ENCODE measurements around the gene SLC2A9.

SLC2A9 gene

GRCh38 chr4:10018818-10019461, 2.4 kb downstream of the SLC2A9 start:
- POLR2A ChIA-PET: no interaction called here
- peak; percentile 96 for DNase-seq (ENCODE audit: extremely low spot score)
- CTCF ChIA-PET: interaction anchor here (0.7 to 2.6 kb wide), 16 partner anchors 8 to 486 kb away, joined by 3 to 22 read pairs (median 4); no protein-coding TSS in a partner anchor
- peak; percentile 100 for TF ChIP-seq CTCF (IDR thresholded peaks at IDR 0.05; ENCODE audit: control extremely low read depth, extremely low read depth, low read depth, missing control alignments)

GRCh38 chr4:10017037-10017893, 4.0 kb downstream of the SLC2A9 start:
- ChIA-PET POLR2A (no interaction called here), CTCF (interaction anchor here (0.8 to 5.9 kb wide), 10 partner anchors 10 to 485 kb away, joined by 3 to 162 read pairs (median 44); no protein-coding TSS in a partner anchor)
- DNase-seq (ENCODE audit: extremely low spot score): no peak
- no peak for TF ChIP-seq CTCF (IDR thresholded peaks at IDR 0.05; ENCODE audit: control extremely low read depth, extremely low read depth, low read depth, missing control alignments)

GRCh38 chr4:10016169-10016568, 5.1 kb downstream of the SLC2A9 start:
- no peak for DNase-seq (ENCODE audit: extremely low spot score)
- POLR2A ChIA-PET: no interaction called here
- TF ChIP-seq CTCF (IDR thresholded peaks at IDR 0.05; ENCODE audit: control extremely low read depth, extremely low read depth, low read depth, missing control alignments): no peak
- CTCF ChIA-PET: interaction anchor here (0.8 to 5.9 kb wide), 24 partner anchors 10 to 484 kb away, joined by 3 to 162 read pairs (median 7); no protein-coding TSS in a partner anchor

GRCh38 chr4:10015140-10015753, 6.0 kb downstream of the SLC2A9 start:
- no peak for DNase-seq (ENCODE audit: extremely low spot score)
- ChIA-PET CTCF (interaction anchor here (0.7 to 5.9 kb wide), 41 partner anchors 9 to 508 kb away, joined by 3 to 162 read pairs (median 5); no protein-coding TSS in a partner anchor), POLR2A (no interaction called here)
- peak; percentile 84 for TF ChIP-seq CTCF (IDR thresholded peaks at IDR 0.05; ENCODE audit: control extremely low read depth, extremely low read depth, low read depth, missing control alignments)

- TF ChIP-seq CTCF (IDR thresholded peaks at IDR 0.05; ENCODE audit: control extremely low read depth, extremely low read depth, low read depth, missing control alignments): peak; percentile 54
- CTCF ChIA-PET: interaction anchor here (0.7 to 5.9 kb wide), 39 partner anchors 9 to 481 kb away, joined by 3 to 162 read pairs (median 4); no protein-coding TSS in a partner anchor
- POLR2A ChIA-PET: no interaction called here
- DNase-seq (ENCODE audit: extremely low spot score): peak; percentile 63
Observed at GRCh38 chr4:10013722-10014121, 7.6 kb downstream of the SLC2A9 start.

- DNase-seq (ENCODE audit: extremely low spot score): no peak
- POLR2A ChIA-PET: no interaction called here
- CTCF ChIA-PET: interaction anchor here (0.9 to 1.0 kb wide), 2 partner anchors 12 to 249 kb away, joined by 3 to 4 read pairs; no protein-coding TSS in a partner anchor
- TF ChIP-seq CTCF (IDR thresholded peaks at IDR 0.05; ENCODE audit: control extremely low read depth, extremely low read depth, low read depth, missing control alignments): no peak
Observed at GRCh38 chr4:10011885-10012284, 9.4 kb downstream of the SLC2A9 start.
